ENCODE measurements around the gene PWWP2A.

PWWP2A gene

GRCh38 chr5:160064995-160065614 is 54.1 kb downstream of the PWWP2A start:
- TF ChIP-seq, protein P1, sequence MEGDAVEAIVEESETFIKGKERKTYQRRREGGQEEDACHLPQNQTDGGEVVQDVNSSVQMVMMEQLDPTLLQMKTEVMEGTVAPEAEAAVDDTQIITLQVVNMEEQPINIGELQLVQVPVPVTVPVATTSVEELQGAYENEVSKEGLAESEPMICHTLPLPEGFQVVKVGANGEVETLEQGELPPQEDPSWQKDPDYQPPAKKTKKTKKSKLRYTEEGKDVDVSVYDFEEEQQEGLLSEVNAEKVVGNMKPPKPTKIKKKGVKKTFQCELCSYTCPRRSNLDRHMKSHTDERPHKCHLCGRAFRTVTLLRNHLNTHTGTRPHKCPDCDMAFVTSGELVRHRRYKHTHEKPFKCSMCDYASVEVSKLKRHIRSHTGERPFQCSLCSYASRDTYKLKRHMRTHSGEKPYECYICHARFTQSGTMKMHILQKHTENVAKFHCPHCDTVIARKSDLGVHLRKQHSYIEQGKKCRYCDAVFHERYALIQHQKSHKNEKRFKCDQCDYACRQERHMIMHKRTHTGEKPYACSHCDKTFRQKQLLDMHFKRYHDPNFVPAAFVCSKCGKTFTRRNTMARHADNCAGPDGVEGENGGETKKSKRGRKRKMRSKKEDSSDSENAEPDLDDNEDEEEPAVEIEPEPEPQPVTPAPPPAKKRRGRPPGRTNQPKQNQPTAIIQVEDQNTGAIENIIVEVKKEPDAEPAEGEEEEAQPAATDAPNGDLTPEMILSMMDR (IDR thresholded peaks at IDR 0.05), result no peak

DNA sequence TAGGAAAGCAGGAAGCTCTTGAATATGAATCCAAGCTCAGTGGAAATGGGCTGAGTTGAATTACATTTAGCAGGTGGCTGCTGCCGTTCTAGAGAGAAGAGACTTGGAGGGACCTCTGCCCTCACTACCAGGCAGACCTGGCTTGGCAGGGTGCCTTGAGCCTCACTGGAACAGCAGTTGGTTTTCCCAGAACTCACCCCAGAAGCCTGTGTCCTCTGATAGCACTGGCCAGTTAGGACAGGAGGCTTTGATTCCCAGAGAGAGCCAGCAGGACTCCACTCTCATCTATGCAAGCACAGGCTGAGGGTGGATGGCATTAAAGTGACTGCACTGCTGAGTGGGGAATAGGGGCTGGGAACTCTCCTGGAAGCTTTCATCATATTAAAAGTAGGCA is 54.8 kb downstream of the PWWP2A start:
- TF ChIP-seq, protein P1 (IDR thresholded peaks at IDR 0.05), result no peak

- TF ChIP-seq, protein P1 (IDR thresholded peaks at IDR 0.05), result no peak
Observed at GRCh38 chr5:160061770-160062169, 57.5 kb downstream of the PWWP2A start.

DNA sequence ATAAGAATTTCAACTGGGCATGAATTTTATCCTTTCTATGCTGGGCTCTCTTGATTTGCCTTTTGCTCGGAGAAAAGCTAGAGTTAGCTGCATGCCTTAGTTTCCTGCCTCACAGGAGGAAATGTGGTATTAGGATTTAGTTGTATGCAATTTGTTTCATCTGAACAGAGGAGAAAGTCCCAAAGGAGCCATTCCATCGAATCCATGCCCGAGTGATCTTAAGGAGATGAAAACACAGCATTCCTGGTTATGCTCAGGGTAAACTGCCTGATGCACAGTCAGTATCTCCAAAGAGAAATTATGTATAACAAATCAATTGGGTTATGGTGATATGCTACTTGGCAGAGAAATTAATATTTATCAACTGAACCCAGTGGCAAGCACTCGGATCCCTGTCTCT is 59.2 kb downstream of the PWWP2A start:
- TF ChIP-seq, protein P1 (IDR thresholded peaks at IDR 0.05), result no peak

- TF ChIP-seq, protein P1 (IDR thresholded peaks at IDR 0.05), result no peak
Observed at GRCh38 chr5:160057256-160057655, 62.0 kb downstream of the PWWP2A start.

DNA sequence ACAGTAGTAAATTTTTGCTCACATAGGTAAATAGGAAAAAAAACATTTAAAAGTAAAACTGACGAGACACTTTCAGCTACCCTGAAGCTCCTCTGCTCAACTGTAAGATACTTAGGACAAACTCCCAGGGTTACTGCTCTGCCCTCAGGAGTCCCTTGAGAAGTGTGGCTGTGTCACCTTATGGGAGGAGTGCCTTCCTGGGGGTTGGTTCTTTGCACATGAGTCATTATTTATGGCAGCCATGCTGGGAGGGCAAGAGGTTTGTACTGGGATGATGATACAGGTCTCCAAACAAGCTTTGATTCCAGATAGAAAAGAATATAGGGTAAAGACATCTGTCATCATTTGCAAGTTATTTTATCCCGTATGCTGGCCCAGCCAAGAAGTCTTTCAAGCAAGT is 64.4 kb downstream of the PWWP2A start:
- TF ChIP-seq, protein P1 (IDR thresholded peaks at IDR 0.05), result no peak

GRCh38 chr5:160054047-160054446 is 65.2 kb downstream of the PWWP2A start:
- TF ChIP-seq, protein P1 (IDR thresholded peaks at IDR 0.05), result no peak

GRCh38 chr5:160049099-160049498 is 70.2 kb downstream of the PWWP2A start:
- TF ChIP-seq, protein P1 (IDR thresholded peaks at IDR 0.05), result no peak

Data from LNCAP (cell line).